Right lobe of liver (tissue), 4 donors: ENCODE data around the gene TWIST1.

Experiments used
- CTCF ChIP-seq, 4 donors: fragments of 200-600 bp in 3 of 4; fragments of 450-650 bp in 1 of 4; IDR thresholded peaks; one replicate each; pipeline versions ENCODE4 v1.5.1 to v1.8.0; 2016 to 2022; ENCODE audit warnings: antibody characterized with exemption in 4 of 4, mild to moderate bottlenecking in 2 of 4
- POLR2A ChIP-seq: fragments of 450-650 bp; IDR thresholded peaks from one replicate; pipeline ENCODE4 v1.6.1; 2017; ENCODE audit warnings: antibody characterized with exemption, mild to moderate bottlenecking
- donor health status: DM: no; HTN: no; CAD: no.
- donor health status: DM: no; HTN: no; CAD: no.
- donor health status: DM: no; HTN: yes; CAD: no.

- TF ChIP-seq CTCF (IDR thresholded peaks at IDR 0.05) (no peak), POLR2A (no peak)
Measured at GRCh38 chr7:19104811-19105210, 12.6 kb downstream of the TWIST1 start.
